Testis (tissue), 2 donors: ENCODE data around the gene SCFD2.

Source experiments
- CTCF ChIP-seq, 3 experiments: fragments of 450-650 bp in 2 of 3; fragments of 200-600 bp in 1 of 3; sonication (generic) in 1 of 3; IDR thresholded peaks; one replicate each; pipeline ENCODE4 v1.5.1; 2016 to 2019; ENCODE audit warnings: antibody characterized with exemption in 3 of 3, mild to moderate bottlenecking in 2 of 3, moderate library complexity in 1 of 3
- POLR2A ChIP-seq: fragments of 450-650 bp; IDR thresholded peaks from one replicate; pipeline ENCODE4 v1.6.1; 2017; ENCODE audit warnings: antibody characterized with exemption, mild to moderate bottlenecking, moderate library complexity

- no peak for TF ChIP-seq POLR2A
- TF ChIP-seq CTCF (IDR thresholded peaks at IDR 0.05), result no peak
Measured at GRCh38 chr4:53174823-53175222, 191.0 kb downstream of the SCFD2 start.
